T1000 (cell line): ENCODE data around the gene ATP7B.
"Not testable (repeated sequence)": the region's sequence is repeated elsewhere in the genome, so short reads cannot be mapped to it uniquely, and the experiment has no call there.

Experiments used
- DNase-seq: peaks from one replicate; lab custom pipeline; 2025; ENCODE audit warnings: mixed read lengths; lab: John Stamatoyannopoulos, UW

Gene ATP7B

GRCh38 chr13:52010890-52011631 is at the start of gene ATP7B:
Gene ATP7B, minus strand, starts transcription at chr13:52011450. Its CDS starts 113 bp downstream, at chr13:52011337.
- DNase-seq: no peak

- no peak for DNase-seq
Observed at GRCh38 chr13:52053460-52053859, 42.2 kb upstream of the ATP7B start.

GRCh38 chr13:52051400-52051799 is 40.1 kb upstream of the ATP7B start:
- DNase-seq: no peak

- DNase-seq: no peak
Observed at GRCh38 chr13:52048516-52048915, 37.3 kb upstream of the ATP7B start.

GRCh38 chr13:52047463-52047862 is 36.2 kb upstream of the ATP7B start:
- DNase-seq: no peak

- DNase-seq: no peak
Observed at GRCh38 chr13:52043675-52044074, 32.4 kb upstream of the ATP7B start.

GRCh38 chr13:52036037-52036436 is 24.8 kb upstream of the ATP7B start:
- DNase-seq: no peak

GRCh38 chr13:52034616-52035226 is 23.5 kb upstream of the ATP7B start:
- no peak for DNase-seq

- no peak for DNase-seq
Observed at GRCh38 chr13:52033039-52033438, 21.8 kb upstream of the ATP7B start.

- not testable (repeated sequence) for DNase-seq
Observed at GRCh38 chr13:52030401-52030800, 19.2 kb upstream of the ATP7B start.

GRCh38 chr13:52029569-52029968 is 18.3 kb upstream of the ATP7B start:
- no peak for DNase-seq

- DNase-seq: no peak
Observed at GRCh38 chr13:52027832-52028231, 16.6 kb upstream of the ATP7B start.

- DNase-seq: no peak
Observed at GRCh38 chr13:52026246-52026626, 15.0 kb upstream of the ATP7B start.

- DNase-seq: no peak
Observed at GRCh38 chr13:52025475-52026245, 14.4 kb upstream of the ATP7B start.

GRCh38 chr13:52024481-52024880 is 13.2 kb upstream of the ATP7B start, which contains the start of gene UTP14C:
Gene UTP14C, plus strand, starts transcription at chr13:52024691. Its CDS starts 4,114 bp downstream, at chr13:52028805.
- DNase-seq: no peak

GRCh38 chr13:52022356-52022755 is 11.1 kb upstream of the ATP7B start:
- no peak for DNase-seq

- DNase-seq: no peak
Observed at GRCh38 chr13:52020191-52020590, 8.9 kb upstream of the ATP7B start.

- DNase-seq: no peak
Observed at GRCh38 chr13:52016296-52016695, 5.0 kb upstream of the ATP7B start.

GRCh38 chr13:52012512-52012836 is 1.2 kb upstream of the ATP7B start:
- DNase-seq: no peak

- peak; percentile 85 for DNase-seq
Observed at GRCh38 chr13:52011632-52012511, 622 bp upstream of the ATP7B start, which contains the start of gene ALG11. Gene ALG11, plus strand, starts transcription at chr13:52012398. Its CDS starts 21 bp downstream, at chr13:52012419.

GRCh38 chr13:52009946-52010345 is 1.3 kb downstream of the ATP7B start:
- DNase-seq: no peak
